ENCODE measurements around the gene OLFM2.
"Not testable (repeated sequence)": the region's sequence is repeated elsewhere in the genome, so short reads cannot be mapped to it uniquely, and the experiment has no call there.

Gene OLFM2

DNA sequence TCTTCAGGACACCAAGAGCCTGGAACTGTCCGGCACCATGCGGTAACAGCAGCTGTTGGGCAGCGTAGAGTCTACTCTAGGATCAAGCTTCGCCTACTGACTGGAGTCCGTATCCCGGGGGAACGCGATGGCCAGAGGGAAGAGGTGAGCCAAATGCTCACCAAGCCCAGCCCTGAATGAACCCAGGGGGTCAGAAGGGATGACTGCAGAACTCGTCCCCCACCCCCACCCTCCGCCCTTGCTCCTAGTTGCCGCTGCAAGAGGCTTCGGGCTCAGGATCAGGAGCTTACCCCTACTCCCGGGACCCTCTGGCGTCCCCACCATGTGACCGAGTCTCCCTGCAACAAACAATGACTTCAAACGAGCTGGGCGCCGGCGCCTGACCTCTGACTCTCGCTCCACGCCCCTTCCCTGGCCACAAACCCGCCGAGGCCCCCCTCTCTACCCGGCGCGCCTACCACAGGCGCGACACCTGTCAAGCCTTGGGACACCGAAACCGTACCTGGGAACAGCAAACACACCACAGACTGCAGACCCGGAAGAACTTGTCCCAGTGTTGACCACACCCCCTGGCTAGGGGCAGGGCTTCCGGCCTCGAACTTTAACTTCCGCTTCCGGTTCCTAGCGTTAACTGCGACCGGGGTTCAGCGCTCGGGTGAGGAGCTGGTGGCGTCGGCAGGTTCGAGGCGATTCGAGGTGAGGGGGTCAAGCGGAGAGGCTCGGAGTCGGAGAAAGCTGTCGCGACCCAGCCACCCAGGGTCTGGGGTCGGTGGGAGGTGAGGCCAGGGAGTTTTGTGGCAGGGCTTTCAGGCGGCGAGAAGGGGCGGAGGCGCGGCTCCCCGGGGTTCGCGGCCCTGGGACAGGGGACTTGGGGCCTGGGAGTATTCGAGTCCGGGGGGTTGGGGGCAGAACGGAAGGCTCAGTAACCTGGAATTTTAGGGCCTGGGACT, 108.8 kb downstream of the OLFM2 start, which contains the start of gene UBL5:
TSS of gene UBL5 (plus strand) at position 630 of the 950 bp plus-strand sequence. CDS start 420 bp downstream, outside the sequence.
- peak; percentile 89 to 94 (median 93) for DNase-seq

DNA sequence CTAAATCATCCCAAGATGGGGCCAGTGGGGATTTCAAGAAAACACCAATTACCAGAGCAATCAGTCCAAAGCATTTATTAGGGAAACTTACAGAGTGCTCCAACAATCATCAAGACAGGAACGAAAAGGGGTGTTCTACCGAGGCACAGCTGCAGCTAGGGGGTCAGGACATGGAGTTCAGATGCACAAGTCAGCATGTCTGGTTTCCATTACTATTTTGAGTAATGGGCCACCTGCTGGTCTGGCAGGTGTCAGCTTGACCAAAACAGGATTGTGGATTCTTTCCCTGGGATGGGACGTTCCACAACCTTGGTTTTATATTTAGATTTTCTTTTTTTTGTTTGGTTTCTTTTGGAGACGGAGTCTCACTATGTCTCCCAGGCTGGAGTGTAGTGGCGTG, 112.5 kb downstream of the OLFM2 start:
- DNase-seq = no peak

DNA sequence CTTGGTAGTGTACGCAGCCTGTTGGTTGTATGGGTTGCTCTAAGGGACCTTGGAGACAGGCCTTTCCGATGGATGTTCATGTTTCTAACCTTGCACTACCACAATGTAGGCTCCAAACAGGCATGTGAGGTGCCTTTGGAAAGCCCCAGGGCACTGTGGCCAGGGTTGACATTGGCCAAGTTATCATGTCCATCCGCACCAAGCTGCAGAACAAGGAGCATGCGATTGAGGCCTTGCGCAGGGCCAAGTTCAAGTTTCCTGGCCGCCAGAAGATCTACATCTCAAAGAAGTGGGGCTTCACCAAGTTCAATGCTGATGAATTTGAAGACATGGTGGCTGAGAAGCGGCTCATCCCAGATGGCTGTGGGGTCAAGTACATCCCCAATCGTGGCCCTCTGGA, 116.3 kb downstream of the OLFM2 start:
- DNase-seq = not testable (repeated sequence)

DNA sequence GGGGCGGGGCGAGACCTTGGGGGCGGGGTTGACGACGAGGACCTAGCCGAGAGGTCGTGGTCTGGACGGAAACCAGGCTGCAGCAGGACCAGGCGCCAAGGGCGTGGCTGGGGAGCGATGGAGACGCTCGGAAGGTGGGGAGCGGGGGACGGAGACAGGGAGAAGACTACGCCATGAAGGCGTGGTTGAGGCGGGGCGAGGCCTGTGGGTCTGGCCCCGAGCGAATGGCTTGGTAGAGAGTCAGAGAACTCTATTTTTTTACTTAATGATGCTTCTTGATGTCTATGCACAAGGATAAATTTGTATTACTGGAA, 116.8 kb downstream of the OLFM2 start:
- no peak for DNase-seq

DNA sequence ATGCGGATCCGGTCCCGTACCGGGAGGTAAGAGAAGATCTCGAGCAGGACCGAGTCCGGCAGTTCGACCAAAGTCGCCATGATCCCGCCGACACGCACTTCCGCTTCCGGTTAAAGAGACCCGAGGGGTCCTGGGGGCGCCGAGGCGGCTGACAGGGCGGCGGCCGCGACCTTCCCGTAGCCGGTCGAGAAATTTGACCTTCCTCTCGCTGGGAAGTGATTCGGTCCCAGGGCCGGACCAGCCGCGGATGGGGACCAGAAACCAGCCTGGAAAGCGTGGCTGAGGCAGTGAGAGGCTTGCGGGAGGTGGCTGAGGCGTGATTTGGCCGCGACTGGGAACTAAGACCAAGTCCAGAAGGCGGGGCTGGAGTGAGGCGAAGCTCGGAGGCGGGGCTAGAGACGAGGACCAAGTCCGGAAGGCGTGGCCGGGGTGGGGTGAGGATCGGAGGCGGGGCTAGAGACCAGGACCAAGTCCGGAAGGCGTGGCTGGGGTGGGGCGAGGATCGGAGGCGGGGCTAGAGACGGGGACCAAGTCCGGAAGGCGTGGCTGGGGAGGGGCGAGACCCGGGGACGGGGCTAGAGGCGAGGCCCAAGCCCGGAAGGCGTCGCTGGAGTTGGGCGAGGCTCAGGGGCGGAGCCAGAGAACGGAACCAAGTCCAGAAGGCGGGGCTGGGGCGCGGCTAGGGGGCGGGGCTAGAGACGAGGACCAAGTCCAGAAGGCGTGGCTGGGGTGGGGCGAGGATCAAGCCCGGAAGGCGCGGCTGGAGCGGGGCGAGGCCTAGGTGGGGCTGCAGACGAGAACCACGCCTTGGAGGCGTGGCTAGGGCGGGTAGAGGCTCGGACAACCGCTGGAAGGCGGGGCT, 117.3 kb downstream of the OLFM2 start, which contains the start of gene FBXL12:
TSS of gene FBXL12 (minus strand) at position 346 of the 862 bp plus-strand sequence. CDS start at position 80, 266 bp downstream.
- DNase-seq = peak; percentile 100

DNA sequence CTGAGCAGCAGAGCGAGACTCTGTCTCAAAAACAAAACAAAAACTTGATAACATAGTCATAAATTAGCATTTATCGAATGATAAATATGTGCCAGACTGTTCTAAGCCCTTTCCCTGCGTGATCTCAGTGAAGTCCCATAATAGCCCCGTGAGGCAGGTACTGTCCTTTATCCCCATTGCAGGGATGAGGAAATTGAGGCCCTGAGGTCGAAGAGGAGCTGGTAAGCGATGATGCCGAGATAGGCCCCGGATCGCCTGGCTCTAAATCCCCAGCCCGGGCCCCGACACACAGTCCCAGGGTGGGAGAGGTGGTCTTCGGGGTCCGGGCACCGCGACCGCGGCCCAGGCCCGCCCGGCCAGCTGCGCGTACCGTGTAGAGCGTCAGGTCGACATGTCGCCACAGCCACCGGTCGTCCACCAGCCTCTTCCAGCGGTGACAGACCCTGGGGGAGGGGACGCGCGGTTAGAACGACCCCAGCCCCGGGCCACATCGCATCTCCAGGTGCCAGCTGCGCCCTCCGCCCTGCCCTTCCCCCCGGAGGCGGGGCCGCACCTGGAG, 118.1 kb downstream of the OLFM2 start:
- no peak for DNase-seq

DNA sequence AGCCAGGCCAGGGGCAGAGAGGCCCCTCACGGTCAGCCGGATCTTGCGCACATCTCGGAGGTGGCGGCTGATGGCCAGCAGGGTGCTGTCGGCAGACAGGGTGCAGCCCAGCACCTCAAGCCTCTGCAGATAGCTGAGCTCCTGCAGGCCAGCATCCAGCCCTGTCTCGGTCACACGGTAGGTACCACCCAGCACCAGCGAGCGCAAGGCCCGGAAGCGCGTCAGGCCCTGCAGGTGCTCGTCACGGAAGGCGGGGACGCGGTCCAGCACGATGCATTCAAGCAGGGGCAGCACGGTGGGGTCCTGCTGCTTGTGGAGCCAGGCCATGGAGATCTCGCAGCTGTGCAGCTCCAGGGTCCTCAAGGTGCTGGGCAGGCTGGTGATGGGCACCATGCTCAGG, 125.2 kb downstream of the OLFM2 start:
- no peak for DNase-seq

DNA sequence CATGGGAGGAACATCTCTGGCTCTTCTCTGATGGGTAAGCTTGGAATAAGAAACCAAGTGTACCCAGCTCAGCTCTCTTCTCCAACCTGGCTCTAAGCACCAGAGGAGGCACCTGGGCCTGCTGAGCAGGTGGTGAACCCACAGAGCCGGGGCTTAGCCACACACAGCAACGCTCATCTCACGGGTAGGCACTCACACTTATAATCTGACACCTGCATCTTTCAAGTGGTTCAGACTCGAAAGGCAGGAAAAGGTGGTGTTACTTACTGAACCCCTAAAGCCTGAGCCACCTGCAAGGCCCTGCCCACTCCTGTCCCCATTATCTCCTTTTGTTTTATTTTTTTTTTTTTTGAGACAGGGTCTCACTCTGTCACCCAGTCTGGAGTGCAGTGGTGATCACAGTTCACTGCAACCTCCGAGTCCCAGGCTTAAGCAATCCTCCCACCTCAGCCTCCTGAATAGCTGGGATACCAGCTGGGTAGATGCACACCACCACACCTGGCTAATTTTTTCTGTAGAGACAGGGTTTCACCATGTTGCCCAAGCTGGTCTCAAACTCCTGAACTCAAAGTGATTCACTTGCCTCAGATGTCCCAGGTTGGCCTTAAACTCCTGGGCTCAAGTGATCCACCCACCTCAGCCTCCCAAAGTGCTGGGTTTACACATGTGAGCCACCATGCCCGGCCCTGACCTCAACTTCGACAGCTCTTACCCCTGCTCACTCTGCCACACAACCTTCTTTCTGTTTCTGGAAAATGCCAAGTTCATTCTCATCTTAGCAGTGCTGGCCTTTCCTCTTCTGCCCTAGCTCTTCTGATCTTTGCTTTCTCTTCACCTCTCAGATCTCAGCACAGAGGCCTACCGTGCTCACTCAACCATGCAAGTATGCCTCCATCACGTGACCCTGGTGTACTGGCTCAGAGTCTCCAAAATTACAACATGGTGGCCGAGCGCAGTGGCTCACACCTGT, 127.2 kb downstream of the OLFM2 start:
- DNase-seq = no peak

DNA sequence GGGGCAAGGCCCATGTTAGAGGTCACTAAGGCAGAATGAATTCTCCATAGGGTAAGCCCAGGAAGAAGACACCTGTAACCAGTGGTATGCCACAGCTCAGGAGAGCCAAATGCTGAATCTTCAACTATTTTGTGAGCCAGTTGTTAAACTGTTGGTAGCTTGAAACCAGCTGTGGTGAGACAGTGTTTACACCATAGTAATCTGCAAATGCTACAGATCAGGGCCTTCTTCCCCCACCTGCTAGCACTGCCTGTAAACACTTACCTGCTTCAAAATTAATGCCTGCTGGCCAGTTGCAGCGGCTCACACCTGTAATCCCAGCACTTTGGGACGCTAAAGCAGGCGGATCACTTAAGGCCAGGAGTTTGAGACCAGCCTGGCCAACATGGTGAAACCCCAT, 129.5 kb downstream of the OLFM2 start:
- DNase-seq = no peak

All from suppressor macrophage (primary cell).